GM19397 (cell line): Measurements from ENCODE around the gene ZPLD1.

Experiments used
- ATAC-seq: cut with Tn5 transposase; IDR thresholded peaks from one replicate; pipeline ENCODE4 v1.9.1; 2021; ENCODE audit warnings: mild to moderate bottlenecking, moderate library complexity; ENCODE audit not compliant: unreplicated experiment

ZPLD1 gene

DNA sequence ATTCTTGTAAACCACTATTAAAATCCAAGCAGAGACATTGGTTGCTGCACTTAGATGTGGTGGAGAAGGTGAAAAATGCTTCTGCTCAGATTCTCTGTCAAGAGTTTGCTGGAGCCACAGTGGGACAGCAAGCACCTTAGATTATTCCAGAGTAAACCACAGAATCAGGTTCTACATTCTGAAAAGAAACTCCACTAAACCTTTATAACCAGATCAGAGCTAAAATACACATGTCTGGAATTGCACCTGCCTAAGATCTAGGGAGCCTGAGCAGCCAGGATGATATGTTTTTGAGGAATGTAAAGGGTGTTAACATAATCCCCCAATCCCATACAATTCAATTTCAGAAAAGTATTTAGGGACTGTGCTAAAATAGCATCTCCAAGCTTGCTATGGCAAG lies at the start of gene ZPLD1:
ZPLD1 (plus strand) TSS at position 301 of the 400 bp plus-strand sequence. CDS start 3,473 bp downstream, outside the sequence.
- no peak for ATAC-seq

- no peak for ATAC-seq
Observed at GRCh38 chr3:102390171-102390864, 44.5 kb upstream of the ZPLD1 start.

DNA sequence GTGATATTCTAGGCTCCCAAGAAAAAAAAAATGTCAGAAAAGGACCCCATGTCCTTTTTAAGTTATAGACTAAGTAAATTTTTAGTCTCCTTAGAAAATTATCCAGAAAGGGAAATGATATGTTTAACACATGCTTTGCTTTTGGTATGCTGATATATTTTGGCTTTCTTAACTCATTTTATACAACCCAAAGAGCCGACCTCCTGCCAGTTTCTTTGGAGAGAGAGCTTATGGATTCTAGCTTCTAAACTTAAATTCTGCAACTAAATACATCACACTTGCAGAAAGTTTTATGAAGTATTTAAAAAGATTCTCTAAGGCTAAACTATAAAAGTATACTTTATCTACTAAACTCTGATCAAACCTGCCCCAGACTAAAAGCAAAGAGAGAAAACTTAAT lies 43.9 kb upstream of the ZPLD1 start:
- ATAC-seq, result no peak

GRCh38 chr3:102391491-102391890 lies 43.3 kb upstream of the ZPLD1 start:
- ATAC-seq, result no peak

- ATAC-seq, result no peak
Observed at GRCh38 chr3:102394517-102394916, 40.3 kb upstream of the ZPLD1 start.

DNA sequence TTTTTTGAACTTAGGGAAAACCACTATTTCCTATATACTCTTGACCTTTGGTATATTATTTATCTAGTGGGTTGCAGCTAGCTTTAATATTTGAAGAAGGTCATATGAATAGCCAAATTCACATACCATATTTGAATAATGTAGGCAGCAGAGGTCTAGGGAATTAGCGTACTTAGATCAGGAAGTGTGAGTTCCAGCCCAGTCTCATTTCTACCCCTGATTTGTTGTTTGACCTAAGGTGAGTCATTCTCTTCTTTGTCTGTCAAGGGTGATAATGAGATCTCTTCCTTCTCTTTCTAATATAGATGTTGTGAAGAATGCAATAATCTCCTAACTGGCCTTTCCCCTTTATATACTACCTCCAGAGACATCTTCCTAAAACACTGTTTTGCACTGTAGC lies 36.6 kb upstream of the ZPLD1 start:
- ATAC-seq, result no peak

DNA sequence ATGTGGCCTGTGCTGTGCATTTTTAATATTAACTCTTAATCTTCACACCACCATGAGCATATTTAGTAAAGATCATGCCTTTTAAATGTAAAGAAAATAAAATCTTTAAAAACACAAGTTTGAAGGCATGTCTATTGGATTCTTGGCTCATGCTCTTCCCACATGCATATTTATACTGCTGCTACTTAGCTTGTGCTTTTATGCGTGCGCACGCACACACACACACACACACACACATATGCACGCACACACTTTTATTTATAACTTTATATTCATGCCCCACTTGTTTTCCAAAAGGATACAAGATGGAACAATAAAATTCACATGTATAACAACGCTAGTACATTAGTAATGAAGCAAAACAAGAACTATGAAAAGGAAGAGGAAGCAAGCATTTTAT lies 36.1 kb upstream of the ZPLD1 start:
- ATAC-seq, result no peak

- no peak for ATAC-seq
Observed at GRCh38 chr3:102400142-102400541, 34.7 kb upstream of the ZPLD1 start.

GRCh38 chr3:102400766-102401165 lies 34.0 kb upstream of the ZPLD1 start:
- no peak for ATAC-seq

- ATAC-seq, result no peak
Observed at GRCh38 chr3:102410616-102411015, 24.2 kb upstream of the ZPLD1 start.

DNA sequence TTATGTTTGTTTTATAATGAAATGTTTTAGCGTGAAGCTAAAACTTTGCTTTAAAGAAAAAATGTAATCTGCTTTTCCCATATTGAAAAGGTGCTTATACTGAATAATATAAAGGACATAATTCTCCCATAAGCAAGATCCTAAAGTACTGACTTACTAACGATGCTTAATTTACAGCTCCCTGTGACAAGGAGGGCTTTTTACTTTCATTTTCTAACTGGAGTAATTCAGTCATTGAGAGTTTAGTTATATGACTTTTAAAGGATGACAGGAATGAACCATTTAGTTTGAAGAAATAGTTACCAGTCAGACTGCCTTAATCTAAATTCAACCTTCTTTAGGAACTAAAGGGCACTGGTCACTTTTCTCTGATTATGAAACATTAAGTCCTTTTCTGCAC lies 19.3 kb upstream of the ZPLD1 start:
- no peak for ATAC-seq

DNA sequence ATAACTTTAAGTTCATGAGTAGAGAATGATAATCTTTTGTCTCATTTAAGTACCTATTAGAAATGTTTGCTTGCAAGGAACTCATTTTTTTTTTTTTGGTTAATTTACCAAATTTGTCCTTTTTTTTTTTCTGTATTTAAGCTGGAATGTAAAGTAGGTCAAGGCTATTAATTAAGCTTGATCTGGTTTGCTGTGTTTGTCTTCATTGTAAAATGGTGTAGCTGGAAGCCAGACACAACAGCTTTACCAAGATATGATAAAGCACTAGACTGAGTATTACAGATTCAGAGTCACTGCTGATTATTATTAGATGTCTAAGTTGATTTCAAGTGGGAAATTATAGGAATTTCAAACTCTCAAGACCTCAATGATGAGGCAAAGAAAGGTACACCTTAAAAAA lies 15.0 kb upstream of the ZPLD1 start:
- no peak for ATAC-seq

GRCh38 chr3:102441832-102442231 lies 7.0 kb downstream of the ZPLD1 start:
- no peak for ATAC-seq

GRCh38 chr3:102443021-102443420 lies 8.2 kb downstream of the ZPLD1 start:
- ATAC-seq, result no peak

GRCh38 chr3:102444101-102444500 lies 9.3 kb downstream of the ZPLD1 start:
- ATAC-seq, result no peak

DNA sequence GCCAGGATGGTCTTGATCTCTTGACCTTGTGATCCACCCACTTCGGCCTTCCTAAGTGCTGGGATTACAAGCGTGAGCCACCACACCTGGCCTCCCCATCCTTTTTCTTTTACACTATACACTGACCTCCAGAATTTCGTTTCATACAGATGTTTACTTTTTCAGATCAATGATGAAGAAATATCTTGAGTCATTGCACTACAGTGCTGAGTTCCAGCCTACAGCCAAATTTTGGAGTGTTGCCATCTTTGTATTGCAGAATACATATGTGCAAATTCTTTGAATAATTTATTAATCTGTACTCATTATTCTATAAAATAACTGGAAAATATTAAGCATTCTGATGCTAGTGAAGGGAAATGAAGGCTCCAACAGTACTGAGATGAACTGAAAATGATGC lies 12.5 kb downstream of the ZPLD1 start:
- no peak for ATAC-seq

DNA sequence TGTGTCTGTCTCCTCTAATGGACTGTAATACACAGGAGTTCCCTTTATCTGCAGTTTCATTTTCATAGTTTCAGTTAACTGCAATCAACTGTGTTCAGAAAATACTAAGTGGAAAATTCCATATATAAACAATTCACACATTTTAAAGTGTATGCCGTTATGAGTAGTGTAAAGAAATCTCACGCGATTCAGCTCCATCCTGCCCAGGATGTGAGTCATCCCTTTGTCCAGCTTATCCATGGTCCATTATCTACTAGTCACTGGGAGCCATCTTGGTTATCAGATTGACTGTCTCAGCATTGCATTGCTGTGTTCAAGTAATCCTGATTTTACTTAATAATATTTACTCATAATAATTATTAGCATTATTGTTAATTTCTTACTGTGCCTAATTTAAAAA lies 14.5 kb downstream of the ZPLD1 start:
- ATAC-seq, result no peak

- ATAC-seq, result no peak
Observed at GRCh38 chr3:102449930-102450329, 15.1 kb downstream of the ZPLD1 start.

- ATAC-seq, result no peak
Observed at GRCh38 chr3:102450976-102451375, 16.2 kb downstream of the ZPLD1 start.

GRCh38 chr3:102451543-102451942 lies 16.7 kb downstream of the ZPLD1 start:
- no peak for ATAC-seq

DNA sequence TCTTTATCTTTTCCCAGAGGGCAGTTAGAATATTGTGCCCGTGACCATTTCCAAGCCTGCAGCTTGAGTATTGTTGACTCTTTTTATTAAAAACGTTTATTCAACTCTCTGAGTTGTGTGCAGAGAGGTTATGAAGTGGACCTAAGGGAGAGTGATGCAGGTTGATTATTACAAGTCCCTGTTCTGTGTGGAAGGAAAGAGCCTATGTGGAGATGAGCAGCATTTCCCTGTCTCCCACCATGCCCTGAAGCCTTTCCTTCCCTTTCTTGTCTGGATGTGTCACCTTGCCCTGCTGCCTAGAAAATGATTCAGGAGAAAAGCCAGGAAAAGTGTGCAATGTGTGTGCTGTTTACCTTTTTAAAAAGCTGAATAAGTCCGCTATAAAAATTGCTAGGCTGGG lies 19.4 kb downstream of the ZPLD1 start:
- no peak for ATAC-seq

DNA sequence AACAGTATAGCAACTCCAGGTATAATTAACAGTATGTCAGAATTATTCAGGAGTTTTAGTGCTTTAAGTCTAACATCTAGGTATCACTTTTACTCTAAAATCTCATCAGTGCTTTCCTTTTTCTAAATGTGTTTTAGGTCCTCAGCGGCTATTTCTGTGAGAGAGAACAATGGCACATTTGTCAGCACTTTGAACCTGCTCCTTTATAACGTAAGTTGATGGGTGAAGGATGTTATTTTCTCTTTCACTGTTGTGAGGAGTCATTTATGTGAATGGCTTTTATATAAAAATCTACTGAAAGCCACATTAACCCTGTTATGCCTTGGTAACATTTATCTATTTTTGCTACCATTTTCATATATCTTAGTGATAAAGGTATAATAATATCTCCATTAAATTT lies 22.8 kb downstream of the ZPLD1 start:
- no peak for ATAC-seq

DNA sequence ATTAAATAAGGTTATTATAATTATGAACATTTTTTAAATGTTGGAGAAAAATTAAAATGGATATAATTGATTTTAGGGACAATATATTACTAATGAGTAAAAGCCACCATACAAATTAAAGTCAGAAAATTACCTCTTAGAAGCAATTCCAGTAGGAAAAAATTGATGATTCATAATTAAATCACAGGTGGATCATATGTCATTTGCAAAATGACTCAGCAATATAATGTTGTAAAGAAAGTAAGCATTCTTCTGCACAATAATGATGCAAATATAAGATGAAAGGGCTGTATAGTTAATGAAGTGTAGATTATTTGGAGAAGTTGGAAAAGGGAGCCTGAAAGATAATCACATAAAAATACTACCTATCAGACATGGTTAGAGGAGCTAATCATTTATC lies 25.8 kb downstream of the ZPLD1 start:
- no peak for ATAC-seq
